ENCODE measurements around the gene CENPH. TPM values are rescaled to one million over a fixed set of nuclear protein-coding genes. Genes with fewer than 3 reads are reported as not detected.
A peak's percentile ranks its signal among the peaks of the same experiment; 100 is the strongest.
"Not testable (repeated sequence)": the region's sequence is repeated elsewhere in the genome, so short reads cannot be mapped to it uniquely, and the experiment has no call there.

Gene CENPH
- total RNA-seq, 1 experiment from 2014 or later = 79.0 TPM

DNA sequence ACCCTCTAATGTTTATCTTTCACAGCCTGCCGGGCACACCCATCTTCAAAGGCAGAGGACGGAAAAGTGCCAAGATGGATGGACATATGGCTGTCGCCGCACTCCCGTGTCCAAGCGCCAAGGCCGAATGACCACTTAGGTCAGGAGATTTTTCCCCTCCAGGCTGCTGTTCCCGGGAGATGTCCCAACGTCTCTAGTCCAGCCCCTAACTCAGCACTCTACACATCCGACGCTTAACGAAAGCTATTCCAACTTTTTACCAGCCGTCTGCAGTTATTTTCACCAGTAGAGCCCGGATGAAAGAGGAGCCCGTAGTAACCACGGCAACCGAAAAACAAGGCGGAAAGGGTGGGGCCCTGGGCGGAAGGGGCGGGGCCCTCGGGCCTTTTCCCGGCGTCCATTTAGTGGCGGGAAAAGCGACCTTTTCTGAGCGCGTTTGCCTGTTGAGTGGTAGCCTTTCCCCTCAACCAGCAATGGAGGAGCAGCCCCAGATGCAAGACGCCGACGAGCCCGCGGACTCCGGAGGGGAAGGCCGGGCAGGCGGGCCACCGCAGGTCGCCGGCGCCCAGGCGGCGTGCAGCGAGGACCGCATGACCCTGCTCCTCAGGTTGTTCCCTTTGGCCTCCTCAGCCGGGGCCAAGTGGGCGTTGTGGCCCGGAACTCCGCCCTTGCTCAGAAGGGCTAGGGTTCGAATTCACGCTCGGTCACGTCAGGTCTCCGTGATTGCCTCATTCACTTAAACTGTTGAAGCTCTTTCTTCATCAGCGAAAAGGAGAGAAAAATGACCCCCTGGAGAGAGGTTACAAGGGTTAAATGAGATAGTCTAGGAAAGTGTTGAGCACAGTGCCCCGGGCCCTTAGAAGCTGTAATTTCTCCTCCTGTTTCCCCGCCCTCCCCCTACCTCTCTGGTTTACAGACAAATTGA lies at the start of gene CENPH (continued):
- TF ChIP-seq FOXK1 (CRISPR knock-in tag; IDR thresholded peaks at IDR 0.05) = peak; percentile 28
- TF ChIP-seq, protein P1, sequence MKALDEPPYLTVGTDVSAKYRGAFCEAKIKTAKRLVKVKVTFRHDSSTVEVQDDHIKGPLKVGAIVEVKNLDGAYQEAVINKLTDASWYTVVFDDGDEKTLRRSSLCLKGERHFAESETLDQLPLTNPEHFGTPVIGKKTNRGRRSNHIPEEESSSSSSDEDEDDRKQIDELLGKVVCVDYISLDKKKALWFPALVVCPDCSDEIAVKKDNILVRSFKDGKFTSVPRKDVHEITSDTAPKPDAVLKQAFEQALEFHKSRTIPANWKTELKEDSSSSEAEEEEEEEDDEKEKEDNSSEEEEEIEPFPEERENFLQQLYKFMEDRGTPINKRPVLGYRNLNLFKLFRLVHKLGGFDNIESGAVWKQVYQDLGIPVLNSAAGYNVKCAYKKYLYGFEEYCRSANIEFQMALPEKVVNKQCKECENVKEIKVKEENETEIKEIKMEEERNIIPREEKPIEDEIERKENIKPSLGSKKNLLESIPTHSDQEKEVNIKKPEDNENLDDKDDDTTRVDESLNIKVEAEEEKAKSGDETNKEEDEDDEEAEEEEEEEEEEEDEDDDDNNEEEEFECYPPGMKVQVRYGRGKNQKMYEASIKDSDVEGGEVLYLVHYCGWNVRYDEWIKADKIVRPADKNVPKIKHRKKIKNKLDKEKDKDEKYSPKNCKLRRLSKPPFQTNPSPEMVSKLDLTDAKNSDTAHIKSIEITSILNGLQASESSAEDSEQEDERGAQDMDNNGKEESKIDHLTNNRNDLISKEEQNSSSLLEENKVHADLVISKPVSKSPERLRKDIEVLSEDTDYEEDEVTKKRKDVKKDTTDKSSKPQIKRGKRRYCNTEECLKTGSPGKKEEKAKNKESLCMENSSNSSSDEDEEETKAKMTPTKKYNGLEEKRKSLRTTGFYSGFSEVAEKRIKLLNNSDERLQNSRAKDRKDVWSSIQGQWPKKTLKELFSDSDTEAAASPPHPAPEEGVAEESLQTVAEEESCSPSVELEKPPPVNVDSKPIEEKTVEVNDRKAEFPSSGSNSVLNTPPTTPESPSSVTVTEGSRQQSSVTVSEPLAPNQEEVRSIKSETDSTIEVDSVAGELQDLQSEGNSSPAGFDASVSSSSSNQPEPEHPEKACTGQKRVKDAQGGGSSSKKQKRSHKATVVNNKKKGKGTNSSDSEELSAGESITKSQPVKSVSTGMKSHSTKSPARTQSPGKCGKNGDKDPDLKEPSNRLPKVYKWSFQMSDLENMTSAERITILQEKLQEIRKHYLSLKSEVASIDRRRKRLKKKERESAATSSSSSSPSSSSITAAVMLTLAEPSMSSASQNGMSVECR (CRISPR knock-in tag; IDR thresholded peaks at IDR 0.05; ENCODE audit: borderline replicate concordance) = 0 out of 2 replicates have a peak, but pooled peaks have one; percentile 56
- TF ChIP-seq ETV6 (CRISPR knock-in tag; IDR thresholded peaks at IDR 0.05) = peak; percentile 42; the same call in 1 of the 2 replicates

DNA sequence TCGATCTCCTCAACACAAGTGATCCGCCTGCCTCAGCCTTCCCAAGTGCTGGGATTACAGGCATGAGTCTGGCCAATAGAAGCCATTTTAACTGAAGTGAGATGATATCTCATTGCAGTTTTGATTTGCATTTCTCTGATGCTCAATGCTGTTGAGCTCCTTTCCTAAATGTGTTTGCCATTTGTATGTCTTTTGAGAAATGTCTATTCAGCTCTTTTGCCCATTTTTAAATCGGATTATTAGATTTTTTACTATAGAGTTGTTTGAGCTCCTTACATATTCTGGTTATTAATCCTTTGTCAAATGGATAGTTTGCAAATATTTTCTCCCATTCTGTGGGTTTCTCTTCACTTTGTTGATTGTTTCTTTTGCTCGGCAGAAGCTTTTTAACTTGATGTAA lies 49.1 kb upstream of the CENPH start:
- H3K36me3 Mint-ChIP-seq; H3K4me3 Mint-ChIP-seq; H3K4me1 Mint-ChIP-seq; H3K27ac Mint-ChIP-seq; H3K27me3 Mint-ChIP-seq (ENCODE audit: low read depth); ATAC-seq; DNase-seq (ENCODE audit: low spot score): not testable (repeated sequence)
- peaks cover 20% of the 10 kb centered on the region for H3K9me3 Mint-ChIP-seq
- ChIA-PET CTCF (interaction anchor here (1.0 kb wide), 1 partner anchor 47 kb away, joined by 3 read pairs; no protein-coding TSS in a partner anchor), POLR2A (interaction anchor here (0.6 kb wide), 1 partner anchor 137 kb away, joined by 3 read pairs; no protein-coding TSS in a partner anchor)

DNA sequence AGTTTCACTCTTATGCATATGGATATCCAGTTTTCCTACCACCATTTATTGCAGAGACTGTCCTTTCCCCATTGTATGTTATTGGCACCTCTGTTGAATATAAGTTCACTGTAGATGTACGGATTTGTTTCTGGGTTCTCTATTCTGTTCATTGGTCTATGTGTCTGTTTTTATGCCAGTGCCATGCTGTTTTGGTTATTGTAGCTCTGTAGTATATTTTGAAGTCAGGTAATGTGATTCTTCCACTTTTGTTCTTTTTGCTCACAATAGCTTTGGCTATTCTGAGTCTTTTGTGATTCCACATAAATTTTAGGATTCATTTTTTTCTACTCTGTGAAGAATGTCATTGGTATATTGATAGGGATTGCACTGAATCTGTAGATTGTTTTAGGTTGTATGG lies 48.6 kb upstream of the CENPH start:
- Mint-ChIP-seq H3K9me3 (peaks cover 20% of the 10 kb centered on the region), H3K27ac (no peak overlapping the region), H3K27me3 (ENCODE audit: low read depth) (no peaks in the 10 kb centered on the region), H3K4me1 (peaks cover 8% of the 10 kb centered on the region), H3K36me3 (no peaks in the 10 kb centered on the region), H3K4me3 (no peak overlapping the region)
- no peak for ATAC-seq
- TF ChIP-seq OVOL2 (CRISPR knock-in tag; IDR thresholded peaks at IDR 0.05; ENCODE audit: borderline replicate concordance) (no peak), NFE2L1 (CRISPR knock-in tag; IDR thresholded peaks at IDR 0.05) (no peak), RELA (CRISPR knock-in tag; IDR thresholded peaks at IDR 0.05; ENCODE audit: borderline replicate concordance) (no peak), IRF2 (CRISPR knock-in tag; IDR thresholded peaks at IDR 0.05; ENCODE audit: borderline replicate concordance, low read depth) (no peak), GABPB1 (CRISPR knock-in tag; IDR thresholded peaks at IDR 0.05) (no peak), EMX1 (CRISPR knock-in tag; IDR thresholded peaks at IDR 0.05) (no peak)
- TF ChIP-seq, protein P2, sequence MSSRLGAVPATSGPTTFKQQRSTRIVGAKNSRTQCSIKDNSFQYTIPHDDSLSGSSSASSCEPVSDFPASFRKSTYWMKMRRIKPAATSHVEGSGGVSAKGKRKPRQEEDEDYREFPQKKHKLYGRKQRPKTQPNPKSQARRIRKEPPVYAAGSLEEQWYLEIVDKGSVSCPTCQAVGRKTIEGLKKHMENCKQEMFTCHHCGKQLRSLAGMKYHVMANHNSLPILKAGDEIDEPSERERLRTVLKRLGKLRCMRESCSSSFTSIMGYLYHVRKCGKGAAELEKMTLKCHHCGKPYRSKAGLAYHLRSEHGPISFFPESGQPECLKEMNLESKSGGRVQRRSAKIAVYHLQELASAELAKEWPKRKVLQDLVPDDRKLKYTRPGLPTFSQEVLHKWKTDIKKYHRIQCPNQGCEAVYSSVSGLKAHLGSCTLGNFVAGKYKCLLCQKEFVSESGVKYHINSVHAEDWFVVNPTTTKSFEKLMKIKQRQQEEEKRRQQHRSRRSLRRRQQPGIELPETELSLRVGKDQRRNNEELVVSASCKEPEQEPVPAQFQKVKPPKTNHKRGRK (CRISPR knock-in tag; IDR thresholded peaks at IDR 0.05; ENCODE audit: borderline replicate concordance) = no peak
- TF ChIP-seq, protein P3, sequence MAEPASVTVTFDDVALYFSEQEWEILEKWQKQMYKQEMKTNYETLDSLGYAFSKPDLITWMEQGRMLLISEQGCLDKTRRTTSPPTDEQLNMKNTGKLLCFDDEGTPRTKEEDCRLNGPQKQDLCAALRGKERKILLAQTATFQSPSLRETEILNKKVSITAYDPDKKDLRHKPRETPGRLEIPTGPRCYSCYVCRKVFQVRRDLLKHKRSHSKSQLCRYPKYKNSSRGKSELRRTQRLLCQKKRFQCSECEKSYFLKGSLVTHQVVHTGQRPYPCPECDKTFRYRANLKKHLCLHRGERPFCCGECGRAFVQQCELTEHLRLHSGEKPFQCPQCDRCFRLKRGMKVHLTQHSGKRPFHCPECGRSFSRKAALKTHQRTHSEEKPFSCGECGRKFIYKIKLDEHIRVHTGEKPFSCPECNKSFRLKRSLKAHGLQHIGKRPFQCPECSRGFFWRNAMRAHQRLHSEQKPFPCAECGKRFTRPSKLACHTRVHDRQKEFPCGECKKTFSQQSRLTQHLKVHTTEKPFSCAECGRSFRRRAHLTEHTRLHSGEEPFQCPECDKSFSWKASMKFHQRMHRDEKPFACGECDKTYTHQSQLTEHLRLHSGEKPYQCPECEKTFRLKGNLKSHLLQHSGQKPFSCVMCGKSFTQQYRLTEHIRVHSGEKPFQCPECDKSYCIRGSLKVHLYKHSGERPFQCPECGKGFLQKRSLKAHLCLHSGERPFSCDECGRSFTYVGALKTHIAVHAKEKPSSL (CRISPR knock-in tag; conservative IDR thresholded peaks at IDR 0.05) = no peak
- ChIA-PET POLR2A (interaction anchor here (0.6 kb wide), 1 partner anchor 138 kb away, joined by 3 read pairs; no protein-coding TSS in a partner anchor), CTCF (interaction anchor here (1.0 kb wide), 1 partner anchor 48 kb away, joined by 3 read pairs; no protein-coding TSS in a partner anchor)
- DNase-seq (ENCODE audit: low spot score) = no peak

DNA sequence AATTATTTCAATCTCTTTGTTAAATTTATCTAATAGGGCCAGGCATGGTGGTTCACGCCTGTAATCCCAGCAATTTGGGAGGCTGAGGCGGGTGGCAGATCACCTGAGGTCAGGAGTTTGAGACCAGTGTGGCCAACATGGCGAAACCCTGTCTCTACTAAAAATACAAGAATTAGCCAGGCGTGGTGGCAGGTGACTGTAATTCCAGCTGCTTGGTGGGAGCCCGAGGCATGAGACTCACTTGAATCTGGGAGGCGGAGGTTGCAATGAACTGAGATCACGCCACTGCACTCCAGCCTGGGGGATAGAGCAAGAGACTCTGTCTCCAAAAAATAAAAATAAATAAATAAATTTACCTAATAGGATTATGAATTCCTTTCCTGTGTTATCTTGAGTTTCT lies 40.8 kb upstream of the CENPH start:
- CTCF ChIA-PET; H3K4me3 Mint-ChIP-seq; H3K9me3 Mint-ChIP-seq; H3K36me3 Mint-ChIP-seq; DNase-seq (ENCODE audit: low spot score); H3K4me1 Mint-ChIP-seq; POLR2A ChIA-PET; H3K27me3 Mint-ChIP-seq (ENCODE audit: low read depth); ATAC-seq; H3K27ac Mint-ChIP-seq: not testable (repeated sequence)

All from WTC11 (cell line).